AG08395 (cell line): Measurements from ENCODE around the gene ZSWIM9.

Experiments
- DNase-seq: peaks from one replicate; pipeline ENCODE4 v3.0.0; 2012; ENCODE audit warnings: mixed read lengths, low spot score

Gene ZSWIM9

DNA sequence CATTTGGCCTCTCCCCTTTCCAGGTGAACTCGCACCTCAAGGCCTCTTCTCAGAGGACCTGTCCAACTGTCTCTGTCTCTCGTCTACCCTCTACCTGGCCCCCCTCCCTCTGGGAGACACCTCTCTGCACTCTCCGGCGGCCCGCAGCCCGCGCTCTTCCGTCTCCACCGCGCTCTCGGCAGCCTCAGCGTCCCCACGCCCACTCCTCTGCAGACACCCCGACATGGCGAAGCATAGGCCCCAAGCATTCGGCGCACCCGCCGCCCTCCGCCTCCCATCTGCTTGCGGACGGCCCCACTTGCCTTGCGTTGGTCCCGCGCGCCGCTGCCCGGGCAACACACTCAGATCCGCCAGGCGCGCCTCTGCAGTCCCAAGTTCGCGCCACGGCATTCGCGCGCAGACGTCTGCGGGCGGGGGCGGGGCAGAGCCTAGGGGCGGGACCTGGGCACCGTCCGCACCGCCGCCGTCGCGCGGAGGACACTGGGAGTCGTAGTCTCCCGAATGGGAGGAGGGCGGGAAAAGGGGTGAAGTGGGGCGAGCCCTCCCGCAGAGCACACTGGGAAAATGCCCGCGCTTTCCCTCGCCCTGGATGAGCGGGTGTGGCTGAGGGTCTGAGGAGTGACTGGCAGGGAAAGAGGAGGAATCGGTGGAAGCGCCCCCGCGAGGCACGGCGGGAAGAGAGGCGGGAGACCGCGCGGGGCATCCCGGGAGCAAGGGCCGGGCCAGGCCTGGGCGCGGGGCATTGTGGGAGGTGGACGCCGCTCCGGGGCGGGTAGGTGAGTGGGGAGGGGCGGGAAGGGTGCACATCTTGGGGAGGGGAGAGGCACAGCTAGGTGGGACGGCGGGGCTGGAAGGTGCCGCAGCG lies at the start of gene ZSWIM9, which contains the start of gene LIG1:
Gene ZSWIM9 (plus strand): TSS at position 742 of the 865 bp plus-strand sequence. CDS start 1,123 bp downstream, outside the sequence.
Gene LIG1 (minus strand): TSS at position 406 of the 865 bp plus-strand sequence. CDS start 4,778 bp downstream, outside the sequence.
- peak; percentile 97 for DNase-seq

DNA sequence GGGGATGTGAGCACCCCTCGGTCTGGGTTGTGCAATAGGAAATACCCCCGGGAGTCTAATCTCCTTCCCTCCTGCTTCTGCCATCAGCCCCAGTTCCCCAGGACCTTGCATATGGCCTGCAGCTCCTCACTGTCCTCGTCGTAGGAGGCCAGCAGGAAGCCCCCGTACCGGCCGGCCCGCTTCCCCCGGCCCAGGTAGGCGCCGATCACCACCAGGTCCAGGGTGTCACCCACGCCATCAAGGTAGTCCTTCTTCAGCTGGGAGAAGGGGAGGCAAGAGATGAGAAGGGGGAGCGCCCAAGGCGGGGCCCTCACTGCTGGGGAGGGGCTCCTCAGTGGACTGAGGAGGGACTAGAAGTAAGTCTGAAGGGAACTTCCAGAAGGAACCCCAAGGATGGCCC lies 49.4 kb upstream of the ZSWIM9 start:
- DNase-seq, result no peak

GRCh38 chr19:48121909-48122371 lies 48.5 kb upstream of the ZSWIM9 start:
- DNase-seq, result no peak

DNA sequence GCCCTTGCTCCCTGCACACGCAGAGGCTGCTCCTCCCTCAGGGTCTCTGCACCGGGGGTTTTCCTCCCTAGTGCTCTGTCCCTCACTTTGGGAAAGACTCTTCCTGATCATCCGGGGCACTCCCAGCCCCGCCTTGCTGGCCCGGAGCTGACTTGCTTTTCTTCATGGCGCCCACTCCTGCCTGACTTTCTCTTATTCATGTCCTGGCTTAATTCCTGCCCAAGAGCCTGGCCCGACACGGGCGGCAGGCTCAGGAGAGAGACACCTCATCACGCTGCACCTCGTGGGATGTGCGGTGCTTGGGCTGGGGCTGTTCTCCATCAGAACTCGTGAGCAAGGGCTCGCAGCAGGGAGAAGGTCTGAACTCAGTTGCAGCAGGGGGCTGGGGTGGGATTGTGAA lies 48.1 kb upstream of the ZSWIM9 start:
- DNase-seq, result no peak

GRCh38 chr19:48123907-48124651 lies 46.4 kb upstream of the ZSWIM9 start:
- DNase-seq, result peak; percentile 30

DNA sequence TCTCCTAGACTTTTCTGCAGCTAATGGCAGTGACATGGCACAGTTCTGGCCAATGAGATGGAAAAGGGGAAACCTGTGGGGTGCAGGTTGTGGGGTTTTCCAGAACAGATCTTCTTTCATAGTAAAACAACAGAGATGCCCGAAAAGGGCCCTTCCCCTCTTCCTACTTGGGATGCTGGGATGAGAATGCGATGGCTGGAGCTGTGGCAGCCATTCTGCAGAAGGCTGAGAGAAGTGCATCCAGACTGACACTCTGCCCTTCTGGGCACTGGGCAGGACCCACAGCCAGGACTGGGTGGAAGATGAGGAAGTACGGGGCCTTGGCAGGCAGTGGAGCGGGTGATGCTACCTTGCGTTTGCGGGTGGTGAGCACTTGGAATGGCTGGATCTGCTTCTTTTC lies 42.9 kb upstream of the ZSWIM9 start:
- no peak for DNase-seq

DNA sequence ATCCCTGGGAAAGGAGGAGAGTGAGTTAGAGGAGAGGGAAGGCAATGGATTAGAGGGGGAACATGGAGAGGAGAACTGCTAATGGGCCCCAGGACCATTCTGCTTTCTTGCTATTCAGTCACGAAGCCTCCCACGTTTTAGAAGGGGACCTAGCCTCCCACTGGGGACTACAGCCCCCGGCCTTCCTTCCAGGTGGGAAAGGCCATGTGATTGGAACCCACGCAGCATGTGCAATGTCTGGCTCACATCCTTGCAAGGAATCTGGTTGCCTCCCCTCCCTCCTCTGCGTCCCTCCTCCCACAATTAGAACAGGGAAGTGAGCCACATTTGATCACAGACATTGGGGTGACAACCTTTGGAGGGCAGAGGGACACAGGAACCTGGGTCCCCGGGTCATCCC lies 37.4 kb upstream of the ZSWIM9 start:
- no peak for DNase-seq

DNA sequence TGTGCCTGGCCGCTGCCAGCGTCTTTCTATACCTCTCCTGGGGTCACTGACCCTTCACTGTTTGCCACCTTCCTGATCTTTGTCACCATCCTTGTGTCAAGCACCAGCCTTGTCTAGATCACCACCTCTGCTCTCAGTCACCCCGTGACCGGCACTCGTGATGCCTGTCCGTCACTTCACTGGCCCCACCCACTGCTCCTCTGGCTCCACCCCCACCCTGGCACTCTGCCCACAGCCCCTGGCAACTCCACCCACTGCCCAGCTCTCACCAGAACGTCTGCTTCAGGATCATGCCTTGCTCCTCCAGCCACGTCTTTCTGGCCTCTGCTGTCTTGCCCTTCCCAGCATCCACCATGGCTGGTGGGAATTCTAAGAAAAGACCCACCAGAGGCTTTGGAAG lies 35.1 kb upstream of the ZSWIM9 start:
- peak; percentile 5 for DNase-seq

DNA sequence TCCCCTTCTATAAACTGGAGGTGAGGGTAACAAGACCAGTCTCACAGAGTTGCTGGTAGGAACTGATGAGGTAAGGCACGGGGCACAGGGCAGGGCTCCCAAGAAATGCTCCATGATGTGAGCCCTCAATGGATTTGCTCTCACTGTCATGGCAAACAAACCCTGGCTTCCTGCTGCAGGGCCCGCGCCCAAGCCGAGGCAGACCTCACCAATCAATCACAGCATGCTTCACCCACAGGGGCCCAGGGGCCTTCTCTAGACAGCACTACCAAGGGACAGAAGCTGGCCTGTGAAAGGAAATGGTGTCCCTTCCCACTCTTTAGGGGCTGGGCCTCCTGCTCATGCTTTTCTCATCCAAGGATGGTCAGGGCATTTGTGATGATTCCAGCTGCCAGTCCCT lies 33.9 kb upstream of the ZSWIM9 start:
- no peak for DNase-seq

GRCh38 chr19:48137411-48137810 lies 33.1 kb upstream of the ZSWIM9 start:
- DNase-seq, result no peak

- DNase-seq, result no peak
Observed at GRCh38 chr19:48139053-48139452, 31.4 kb upstream of the ZSWIM9 start.

DNA sequence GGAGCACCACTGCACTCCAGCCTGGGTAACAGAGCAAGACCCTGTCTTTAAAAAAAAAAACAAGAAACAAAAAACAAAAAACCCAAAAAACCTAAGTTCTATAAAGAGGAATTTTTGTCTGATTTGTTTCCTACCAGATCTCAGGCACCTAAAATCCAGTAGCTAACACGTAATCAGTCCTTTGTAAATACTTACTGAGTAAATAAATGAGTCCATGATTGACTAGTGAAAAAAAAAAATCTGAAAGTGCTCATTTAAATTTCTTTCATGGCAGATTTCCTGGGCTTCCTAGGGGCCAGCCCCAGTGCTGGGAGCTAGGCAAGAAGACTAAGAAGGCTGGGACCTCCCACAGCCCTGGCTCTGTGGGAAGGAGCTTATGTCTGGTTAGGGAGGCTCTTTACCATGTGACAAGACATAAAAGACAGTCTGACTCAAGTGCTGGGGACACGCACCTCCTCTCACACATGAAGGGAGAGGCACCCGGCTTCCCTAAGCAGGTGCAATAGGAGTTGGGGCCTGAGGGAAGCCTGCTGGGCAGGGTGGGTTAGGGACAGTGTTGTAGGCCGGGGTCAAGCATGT lies 22.8 kb upstream of the ZSWIM9 start:
- DNase-seq, result no peak

DNA sequence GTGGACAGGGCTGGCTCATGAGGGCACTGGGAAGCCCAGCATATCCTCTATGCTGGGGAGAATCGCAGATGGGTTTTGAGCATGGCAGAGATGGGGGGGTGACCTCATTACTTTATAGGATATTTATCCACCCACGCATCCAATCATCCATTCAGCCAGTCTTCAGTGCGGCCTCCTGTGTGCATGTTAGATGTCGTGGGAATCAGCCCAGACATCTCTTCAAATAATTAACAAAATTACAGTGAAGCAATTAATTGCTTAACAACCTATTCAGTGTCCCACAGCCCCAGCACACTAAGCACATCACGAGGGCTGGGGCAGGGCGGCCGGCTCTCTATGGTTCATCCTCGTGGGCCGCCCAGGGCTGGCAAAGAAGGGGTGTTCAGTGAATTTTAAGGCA lies 21.9 kb upstream of the ZSWIM9 start:
- DNase-seq, result no peak

DNA sequence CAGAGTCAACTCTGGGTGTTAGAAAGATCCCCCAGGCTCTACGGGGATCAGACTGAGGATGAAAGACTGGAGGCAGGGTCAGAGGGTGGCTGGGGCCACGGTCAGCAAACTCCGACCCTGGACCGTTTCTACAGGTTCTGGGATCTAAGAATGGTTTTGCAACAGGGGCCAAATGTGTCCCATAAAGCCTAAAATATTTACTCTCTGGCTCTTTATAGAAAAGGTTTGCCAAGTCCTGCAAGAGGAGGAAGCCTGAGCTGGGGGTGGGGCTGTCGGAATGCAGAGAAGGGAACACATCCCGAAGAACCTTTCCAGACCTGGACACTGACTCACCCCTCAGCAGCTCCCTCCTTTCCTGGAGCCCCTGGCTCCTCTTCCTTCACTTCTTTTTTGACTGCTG lies 21.1 kb upstream of the ZSWIM9 start:
- DNase-seq, result no peak

DNA sequence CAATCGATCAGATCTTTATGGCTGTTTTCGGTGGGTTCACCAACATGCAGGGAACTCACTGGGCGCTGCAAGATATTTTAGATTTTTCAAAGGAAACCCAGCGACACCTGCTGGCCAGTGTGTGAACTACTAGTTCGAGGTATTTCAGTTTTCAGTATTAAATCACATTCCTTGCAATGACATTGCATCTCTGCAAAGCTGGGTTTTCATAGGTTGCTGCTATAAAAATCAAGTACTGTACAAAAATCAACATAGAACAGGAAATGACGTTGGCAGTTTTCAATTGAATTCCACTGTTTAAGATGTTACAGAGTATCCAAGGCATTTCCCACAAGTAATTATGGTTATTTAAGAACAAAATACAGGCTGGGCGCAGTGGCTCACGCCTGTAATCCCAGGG lies 17.9 kb upstream of the ZSWIM9 start:
- DNase-seq, result peak; percentile 76

GRCh38 chr19:48154003-48154402 lies 16.5 kb upstream of the ZSWIM9 start:
- DNase-seq, result no peak

DNA sequence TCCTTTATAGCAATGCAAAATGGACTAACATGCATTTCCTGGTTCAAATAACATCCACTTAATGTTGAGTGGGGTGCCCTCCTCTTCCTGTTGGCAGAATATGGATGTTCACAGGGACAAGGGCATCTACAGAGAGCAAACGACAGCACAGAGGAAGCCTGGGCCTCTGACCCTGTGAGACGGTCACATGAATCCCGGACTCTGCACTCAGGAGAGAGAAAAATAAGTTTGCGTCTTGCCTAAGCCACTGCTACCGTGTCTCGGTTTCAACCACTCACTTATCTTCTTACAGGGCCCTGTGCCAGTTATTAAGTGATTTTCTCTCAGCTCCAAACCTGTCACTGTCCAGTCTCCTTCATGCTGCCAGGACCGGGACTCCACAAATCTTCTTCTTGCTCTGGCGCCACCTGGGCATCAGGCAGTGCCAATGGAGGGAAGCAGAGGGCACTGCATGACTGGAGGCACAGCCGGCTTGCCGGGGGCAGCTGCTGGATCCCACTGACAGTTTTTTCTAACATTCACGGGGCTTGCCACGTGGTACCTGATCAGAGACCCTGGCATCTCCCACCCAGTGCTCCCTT lies 12.2 kb upstream of the ZSWIM9 start:
- DNase-seq, result no peak

GRCh38 chr19:48168689-48169088 lies 1.8 kb upstream of the ZSWIM9 start:
- no peak for DNase-seq

DNA sequence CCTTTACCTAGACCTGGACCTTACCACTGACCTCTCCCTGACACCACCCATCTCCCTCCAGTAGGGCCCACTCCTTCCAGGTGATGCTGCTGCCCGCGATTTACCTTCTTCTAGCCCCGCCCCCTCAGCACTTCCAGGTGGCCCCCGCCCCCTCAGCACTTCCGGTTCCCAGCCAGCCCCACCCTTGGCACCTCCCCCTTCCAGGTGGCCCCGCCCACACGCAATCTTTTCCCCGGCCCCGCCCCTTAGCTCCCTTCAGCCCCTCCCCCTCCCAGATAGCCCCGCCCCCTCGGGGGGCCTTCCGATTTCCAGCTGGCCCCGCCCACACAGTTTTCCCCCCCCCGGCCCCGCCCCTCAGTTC lies 922 bp upstream of the ZSWIM9 start:
- peak; percentile 93 for DNase-seq

- no peak for DNase-seq
Observed at GRCh38 chr19:48170817-48171347, 402 bp downstream of the ZSWIM9 start.

DNA sequence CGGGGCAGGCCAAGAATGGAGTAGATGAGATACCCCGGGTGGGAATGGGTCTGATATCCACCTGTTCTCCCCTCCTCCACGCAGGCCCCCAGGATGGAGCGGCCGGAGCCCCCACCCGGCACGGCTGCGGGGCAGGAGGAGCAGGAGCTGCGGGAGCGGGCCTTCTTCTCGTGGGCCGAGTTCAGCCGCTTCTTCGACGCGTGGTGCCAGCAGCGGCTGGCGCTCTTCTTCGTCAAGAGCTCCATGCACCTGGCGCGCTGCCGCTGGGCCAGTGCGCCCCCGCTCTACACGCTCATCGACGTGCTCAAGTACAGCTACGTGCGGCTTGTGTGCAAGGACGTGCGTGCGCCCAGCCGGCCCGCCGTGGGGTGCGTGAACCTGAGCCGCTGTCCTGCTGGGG lies 1.2 kb downstream of the ZSWIM9 start:
- DNase-seq, result no peak

GRCh38 chr19:48174445-48175030 lies 4.1 kb downstream of the ZSWIM9 start:
- DNase-seq, result no peak
